ENCODE results near the gene DSC1. TPM values are rescaled to one million over a fixed set of nuclear protein-coding genes. Genes with fewer than 3 reads are reported as not detected.

The DSC1 gene
- total and polyA plus RNA-seq, 2 of the 13 experiments (the other 11 are each of a cell fraction or from before 2014, with no cell fraction given) = not detected

- TF ChIP-seq ZNF142 (CRISPR knock-in tag; IDR thresholded peaks at IDR 0.05) = no peak
- TF ChIP-seq TAF1 (CRISPR knock-in tag; IDR thresholded peaks at IDR 0.05) = no peak
- TF ChIP-seq HOXA9 (CRISPR knock-in tag; IDR thresholded peaks at IDR 0.05; ENCODE audit: borderline replicate concordance) = no peak
- no peak for TF ChIP-seq SIX4 (CRISPR knock-in tag; IDR thresholded peaks at IDR 0.05)
Observed at GRCh38 chr18:31143025-31143424, 19.6 kb downstream of the DSC1 start (continued).

GRCh38 chr18:31138709-31139108 lies 23.9 kb downstream of the DSC1 start:
- BruUV-seq (replicated peaks) = no TSS peak
- no peaks in the 10 kb centered on the region for H3K4me1 ChIP-seq (ENCODE audit: insufficient read depth, low read length)
- FAIRE-seq (no peak), DNase-seq (ENCODE audit: low spot score) (no peak), ATAC-seq (no peak)
- in situ Hi-C loops (cut with HindIII; ENCODE audit: extremely low pct_ligation_motif_present, low pct_unique_long_range_greater_than_20kb) (no loop called here), intact Hi-C loops (cut with micrococcal nuclease; ENCODE audit: unreplicated experiment) (no loop called here)
- no peak overlapping the region for H3K27ac ChIP-seq (ENCODE audit: extremely low read length, insufficient read depth, low read length)
- no peak overlapping the region for H3K4me2 ChIP-seq (ENCODE audit: low read depth, low read length)
- CTCF ChIA-PET (ENCODE audit: low intra/inter-chr PET ratio, low total read pairs) = no interaction called here
- H3K36me3 ChIP-seq (replicated peaks in 1 of 2; ENCODE audit: control insufficient read depth in 1 of 2, insufficient read depth in 2 of 2, low read length in 2 of 2) = no peaks in the 10 kb centered on the region
- WGBS (ENCODE audit: low lambda C conversion rate) = 0% methylated on average over 1 of the region's 1 CpG
- no peak overlapping the region for H3K4me3 ChIP-seq (replicated peaks in 1 of 3; ENCODE audit: insufficient read depth in 1 of 3, low read depth in 2 of 3, low read length in 3 of 3)
- H3K9ac ChIP-seq (ENCODE audit: insufficient read depth, low read depth, low read length) = no peak overlapping the region
- H3K79me2 ChIP-seq (ENCODE audit: insufficient read depth, low read length) = no peaks in the 10 kb centered on the region
- POLR2A ChIA-PET = no interaction called here
- H3K9me3 ChIP-seq (ENCODE audit: low read length) = no peaks in the 10 kb centered on the region
- H4K20me1 ChIP-seq (ENCODE audit: insufficient read depth, low read length) = no peaks in the 10 kb centered on the region
- H2AFZ ChIP-seq (ENCODE audit: low read length) = no peak overlapping the region
- no peaks in the 10 kb centered on the region for H3K27me3 ChIP-seq (ENCODE audit: control insufficient read depth in 1 of 2, insufficient read depth in 2 of 2, low read length in 2 of 2)
- TF ChIP-seq ZNF530 (CRISPR knock-in tag; IDR thresholded peaks at IDR 0.05; ENCODE audit: low read depth) (no peak), MTF1 (CRISPR knock-in tag; IDR thresholded peaks at IDR 0.05) (no peak), THAP7 (CRISPR knock-in tag; IDR thresholded peaks at IDR 0.05) (no peak), HNRNPH1 (optimal IDR thresholded peaks at IDR 0.05; ENCODE audit: low read depth, low read length) (no peak), ZNF776 (CRISPR knock-in tag; IDR thresholded peaks at IDR 0.05) (no peak), DRAP1 (CRISPR knock-in tag; IDR thresholded peaks at IDR 0.05) (no peak), GPBP1L1 (CRISPR knock-in tag; IDR thresholded peaks at IDR 0.05) (no peak), EED (CRISPR knock-in tag; IDR thresholded peaks at IDR 0.05) (no peak), ZBTB7B (CRISPR knock-in tag; IDR thresholded peaks at IDR 0.05) (no peak), ZNF891 (CRISPR knock-in tag; IDR thresholded peaks at IDR 0.05) (no peak), ZNF547 (CRISPR knock-in tag; IDR thresholded peaks at IDR 0.05) (no peak), ZNF790 (CRISPR knock-in tag; IDR thresholded peaks at IDR 0.05; ENCODE audit: borderline replicate concordance) (no peak), ELF3 (CRISPR knock-in tag; IDR thresholded peaks at IDR 0.05) (no peak)

All from HepG2 (cell line).